Ascending aorta (tissue), 2 donors: Measurements from ENCODE around the gene SNRPA1. TPM values are rescaled to one million over a fixed set of nuclear protein-coding genes. Genes with fewer than 3 reads are reported as not detected.

Experiments
- DNase-seq, 2 donors: peaks; one replicate each; pipeline ENCODE4 v3.0.0-alpha.2; 2019; ENCODE audit warnings: low spot score in 2 of 2
- H3K27ac ChIP-seq, 2 donors: fragments of 200-600 bp; sonication (generic); one replicate each; pipeline ENCODE4 v1.5.1; 2016 to 2017; ENCODE audit warnings: mild to moderate bottlenecking in 1 of 2
- H3K27me3 ChIP-seq: fragments of 200-600 bp; sonication (generic); one replicate; pipeline ENCODE4 v1.5.1; 2017
- H3K36me3 ChIP-seq, 2 donors: fragments of 200-600 bp; sonication (generic); one replicate each; pipeline ENCODE4 v1.5.1; 2016
- H3K4me1 ChIP-seq, 2 donors: fragments of 200-600 bp; sonication (generic); one replicate each; pipeline ENCODE4 v1.5.1; 2016 to 2017; ENCODE audit warnings: mild to moderate bottlenecking in 1 of 2
- H3K4me3 ChIP-seq, 2 donors: fragments of 200-600 bp; sonication (generic); one replicate each; pipeline ENCODE4 v1.5.1; 2016 to 2017; ENCODE audit warnings: mild to moderate bottlenecking in 1 of 2
- H3K9me3 ChIP-seq, 2 donors: fragments of 200-600 bp; sonication (generic); one replicate each; pipeline ENCODE4 v1.5.1; 2016
- CTCF ChIP-seq, 3 experiments: fragments of 200-600 bp in 2 of 3; fragments of 450-650 bp in 1 of 3; sonication (generic) in 2 of 3; IDR thresholded peaks; one replicate each; pipeline ENCODE4 v1.5.1; 2016 to 2019; ENCODE audit warnings: antibody characterized with exemption in 3 of 3, mild to moderate bottlenecking in 1 of 3, moderate library complexity in 1 of 3
- intact Hi-C: fragments of 100-400 bp; cut with DNase I; formaldehyde crosslinking; loops from one replicate; pipeline ENCODE4 v1.15.1; 2023
- total RNA-seq: library from RNA; depleted of rRNA; stranded (reverse); fragments of >200 nt; gene quantifications from one replicate; pipeline ENCODE4 v1.1.0, GENCODE V29; 2016

Gene SNRPA1
- total RNA-seq, 1 donor from 2014 or later: 17.8 TPM

DNA sequence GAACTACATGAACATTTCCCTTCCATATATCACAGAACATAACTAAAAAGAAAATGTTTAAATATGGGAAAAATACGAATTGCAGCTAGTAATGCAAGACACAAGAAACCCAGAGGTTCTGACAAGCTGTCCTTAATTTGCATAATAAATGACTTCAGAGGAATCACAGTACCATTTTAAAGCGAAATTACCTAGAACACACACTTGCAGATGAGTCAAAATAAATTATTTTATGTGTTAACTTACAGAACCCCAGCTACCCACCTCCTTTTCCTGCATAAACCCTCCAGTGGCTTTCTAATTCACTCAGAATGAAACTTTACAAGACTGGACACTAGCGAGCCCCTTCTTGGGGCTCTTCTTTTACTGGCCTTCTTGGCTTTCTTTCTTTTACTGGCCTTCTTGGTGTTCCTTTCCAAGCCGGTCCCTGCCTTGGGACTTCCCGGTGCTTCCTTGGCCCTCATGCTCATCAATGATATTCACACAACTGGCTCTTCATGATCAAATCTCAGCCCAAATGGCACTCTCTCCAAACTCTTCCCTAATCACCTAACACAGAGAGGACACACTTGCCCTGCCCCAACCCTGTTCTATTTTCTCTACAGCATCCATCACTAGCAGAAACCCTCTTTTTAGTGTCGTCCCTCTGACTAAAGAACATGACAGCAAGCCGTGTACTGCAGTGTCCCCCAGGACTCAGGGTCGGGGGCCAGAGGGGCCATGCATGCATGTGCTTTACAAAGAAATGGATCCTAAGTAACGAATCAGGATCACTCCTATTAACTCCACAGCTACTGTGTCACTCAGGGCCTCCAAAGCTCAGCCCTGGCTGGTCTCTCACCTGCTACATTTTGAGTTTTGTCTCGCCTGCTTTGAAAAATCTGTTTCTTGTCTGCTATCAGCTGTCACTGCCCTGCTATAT is 48.0 kb downstream of the SNRPA1 start:
- peak overlapping the region; percentile 28 to 37 for H3K4me3 ChIP-seq
- H3K9me3 ChIP-seq: no peaks in the 10 kb centered on the region
- H3K27ac ChIP-seq: peak overlapping the region; percentile 52 to 71
- TF ChIP-seq CTCF (IDR thresholded peaks at IDR 0.05): no peak
- intact Hi-C loops: loop anchor here (2.0 kb wide), 1 partner anchor 40 kb away; no protein-coding TSS in a partner anchor
- no peaks in the 10 kb centered on the region for H3K27me3 ChIP-seq
- H3K4me1 ChIP-seq: peaks cover 20 to 73% of the 10 kb centered on the region in 2 donors
- peak in 1 of 2 donors; percentile 48 for DNase-seq
- peaks cover 0 to 4% of the 10 kb centered on the region in 2 donors for H3K36me3 ChIP-seq

DNA sequence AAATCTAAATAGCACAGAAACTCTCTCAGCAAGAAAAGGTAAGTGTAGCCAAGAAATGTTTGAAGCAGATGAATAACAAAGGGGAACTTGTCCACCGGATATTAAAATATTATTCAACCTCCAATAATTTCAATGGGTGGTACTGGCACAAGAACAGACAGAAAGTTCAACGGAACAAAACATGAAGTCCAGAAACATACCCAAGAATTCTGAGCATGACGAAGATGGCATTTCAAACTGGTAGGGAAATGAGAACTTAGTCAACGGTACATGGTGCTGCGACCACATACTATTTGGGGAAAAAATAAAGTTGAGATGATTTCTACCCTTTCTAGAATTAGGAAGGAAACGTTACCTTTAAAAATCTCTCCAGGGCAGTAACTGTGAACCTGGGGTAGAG is 48.7 kb downstream of the SNRPA1 start:
- Histone ChIP-seq H3K27me3 (no peaks in the 10 kb centered on the region), H3K27ac (peak overlapping the region; percentile 52 to 71)

DNA sequence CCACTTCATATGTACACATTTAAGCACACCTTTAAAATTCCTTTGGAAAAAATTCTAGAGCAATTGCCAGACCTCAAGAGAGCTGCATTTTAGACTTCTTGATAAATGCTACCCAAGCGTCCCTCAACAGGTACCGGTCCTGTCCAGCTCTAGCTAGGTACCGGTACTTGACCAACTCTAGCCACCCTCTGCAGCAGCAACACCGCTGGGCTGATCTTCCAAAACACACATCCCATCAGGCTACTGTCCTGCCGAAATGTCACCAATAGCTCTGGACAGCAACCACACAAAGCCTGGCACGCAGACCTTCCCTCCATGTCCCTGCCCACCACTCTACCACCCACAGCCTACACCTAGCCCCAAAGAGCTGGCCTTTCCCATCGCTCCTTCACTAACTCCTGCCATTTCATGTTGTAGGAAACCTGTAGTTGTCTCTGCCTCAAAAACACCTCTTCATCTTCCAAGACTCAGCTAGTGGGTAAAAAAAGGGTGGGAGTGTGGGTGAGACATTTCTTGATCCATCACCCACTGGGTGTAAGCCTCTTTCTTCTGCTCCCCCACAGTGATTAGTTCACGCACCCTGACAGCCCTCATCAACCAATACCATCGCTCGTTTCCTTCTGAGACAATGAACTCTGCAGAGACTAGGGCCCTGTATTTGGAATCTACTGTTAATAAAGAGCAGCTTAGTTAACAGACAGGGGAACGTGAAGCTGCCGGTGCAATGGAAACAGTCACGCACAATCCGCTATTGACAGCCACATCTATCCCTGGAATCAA is 50.0 kb downstream of the SNRPA1 start:
- Histone ChIP-seq H3K4me3 (peak overlapping the region in 1 of 2 donors; percentile 12), H3K9me3 (no peaks in the 10 kb centered on the region), H3K36me3 (peaks cover 0 to 4% of the 10 kb centered on the region in 2 donors), H3K4me1 (peaks cover 21 to 78% of the 10 kb centered on the region in 2 donors), H3K27ac (peak overlapping the region; percentile 52 to 71), H3K27me3 (no peaks in the 10 kb centered on the region)
- intact Hi-C loops: no loop called here
- peak in 1 of 2 donors; percentile 60 for DNase-seq
- TF ChIP-seq CTCF (IDR thresholded peaks at IDR 0.05): no peak

More for the DNA sequence above, 48.7 kb downstream of the SNRPA1 start:
- intact Hi-C loops: loop anchor here (2.0 kb wide), 1 partner anchor 40 kb away; no protein-coding TSS in a partner anchor
- Histone ChIP-seq H3K4me1 (peaks cover 20 to 73% of the 10 kb centered on the region in 2 donors), H3K9me3 (no peaks in the 10 kb centered on the region), H3K36me3 (peaks cover 0 to 4% of the 10 kb centered on the region in 2 donors), H3K4me3 (peak overlapping the region in 1 of 2 donors; percentile 28)
- TF ChIP-seq CTCF (IDR thresholded peaks at IDR 0.05): no peak
- DNase-seq: peak in 1 of 2 donors; percentile 39

GRCh38 chr15:101244036-101244781 is 50.8 kb downstream of the SNRPA1 start:
- no peak for TF ChIP-seq CTCF (IDR thresholded peaks at IDR 0.05)
- peak in 1 of 2 donors; percentile 44 for DNase-seq
- peak overlapping the region; percentile 34 to 71 for H3K27ac ChIP-seq
- intact Hi-C loops: no loop called here
- H3K4me1 ChIP-seq: peaks cover 22 to 69% of the 10 kb centered on the region in 2 donors
- peak overlapping the region in 1 of 2 donors; percentile 12 for H3K4me3 ChIP-seq
- H3K27me3 ChIP-seq: no peaks in the 10 kb centered on the region
- no peaks in the 10 kb centered on the region for H3K9me3 ChIP-seq
- peaks cover 0 to 4% of the 10 kb centered on the region in 2 donors for H3K36me3 ChIP-seq

DNA sequence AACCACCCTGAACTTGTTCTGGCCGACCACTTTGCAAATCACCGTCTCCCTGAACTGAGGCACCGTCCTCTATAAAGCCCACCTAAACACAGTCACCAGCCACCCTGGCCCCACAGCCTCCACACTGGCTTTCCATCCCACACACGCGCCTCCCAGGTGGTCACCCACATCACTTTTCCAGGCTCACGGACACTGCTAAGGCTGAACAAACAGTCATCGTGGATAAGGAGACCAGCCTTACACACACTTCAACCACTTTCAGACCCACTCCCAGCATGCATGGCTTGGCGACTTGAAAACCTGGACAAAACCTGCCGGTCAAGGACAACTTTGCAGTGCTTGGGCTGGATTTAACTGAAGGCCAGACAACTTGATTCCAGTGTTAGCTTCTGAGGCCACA is 51.6 kb downstream of the SNRPA1 start:
- intact Hi-C loops: no loop called here
- peaks cover 22 to 62% of the 10 kb centered on the region in 2 donors for H3K4me1 ChIP-seq
- H3K36me3 ChIP-seq: peaks cover 0 to 4% of the 10 kb centered on the region in 2 donors
- no peaks in the 10 kb centered on the region for H3K27me3 ChIP-seq
- peak in 1 of 2 donors; percentile 43 for DNase-seq
- no peak for TF ChIP-seq CTCF (IDR thresholded peaks at IDR 0.05)
- no peaks in the 10 kb centered on the region for H3K9me3 ChIP-seq
- no peak overlapping the region for H3K27ac ChIP-seq
- no peak overlapping the region for H3K4me3 ChIP-seq
